ENCODE data around the gene SMPD1.

Gene SMPD1

DNA sequence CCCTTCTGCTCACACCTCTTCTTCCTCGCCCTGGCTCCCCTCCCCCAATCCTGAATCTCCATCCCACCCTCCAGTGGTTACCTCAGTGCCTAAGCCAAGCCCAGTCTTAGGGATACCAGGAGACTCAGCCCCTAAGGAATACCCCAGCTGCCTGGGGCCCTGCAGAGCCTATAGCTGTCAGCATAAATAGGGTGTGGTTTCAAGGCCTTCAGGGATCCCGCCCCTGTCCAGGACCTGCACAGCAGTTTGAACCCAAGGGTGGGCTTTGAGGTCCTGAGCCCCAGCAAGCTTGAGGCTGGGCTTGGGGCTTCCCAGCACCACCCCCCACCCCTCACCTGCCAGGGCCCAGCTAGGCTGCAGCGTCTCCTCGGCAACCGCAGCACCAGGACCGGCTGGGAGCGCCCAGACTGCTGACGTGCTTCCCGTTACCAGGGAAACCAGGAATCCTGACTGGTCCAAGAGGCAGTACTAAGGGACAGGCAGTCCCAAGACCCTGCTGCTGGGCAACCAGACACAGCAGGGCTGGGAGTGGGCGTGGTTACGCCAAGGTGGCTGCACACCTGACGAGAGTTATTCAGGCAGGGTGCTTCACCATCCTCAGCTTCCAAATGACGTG lies 14.9 kb downstream of the SMPD1 start:
- TF ChIP-seq, protein P1, sequence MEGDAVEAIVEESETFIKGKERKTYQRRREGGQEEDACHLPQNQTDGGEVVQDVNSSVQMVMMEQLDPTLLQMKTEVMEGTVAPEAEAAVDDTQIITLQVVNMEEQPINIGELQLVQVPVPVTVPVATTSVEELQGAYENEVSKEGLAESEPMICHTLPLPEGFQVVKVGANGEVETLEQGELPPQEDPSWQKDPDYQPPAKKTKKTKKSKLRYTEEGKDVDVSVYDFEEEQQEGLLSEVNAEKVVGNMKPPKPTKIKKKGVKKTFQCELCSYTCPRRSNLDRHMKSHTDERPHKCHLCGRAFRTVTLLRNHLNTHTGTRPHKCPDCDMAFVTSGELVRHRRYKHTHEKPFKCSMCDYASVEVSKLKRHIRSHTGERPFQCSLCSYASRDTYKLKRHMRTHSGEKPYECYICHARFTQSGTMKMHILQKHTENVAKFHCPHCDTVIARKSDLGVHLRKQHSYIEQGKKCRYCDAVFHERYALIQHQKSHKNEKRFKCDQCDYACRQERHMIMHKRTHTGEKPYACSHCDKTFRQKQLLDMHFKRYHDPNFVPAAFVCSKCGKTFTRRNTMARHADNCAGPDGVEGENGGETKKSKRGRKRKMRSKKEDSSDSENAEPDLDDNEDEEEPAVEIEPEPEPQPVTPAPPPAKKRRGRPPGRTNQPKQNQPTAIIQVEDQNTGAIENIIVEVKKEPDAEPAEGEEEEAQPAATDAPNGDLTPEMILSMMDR (IDR thresholded peaks at IDR 0.05), result no peak
- TF ChIP-seq ZFX (IDR thresholded peaks at IDR 0.05; ENCODE audit: borderline replicate concordance), result no peak
- H3K27ac ChIP-seq, result no peak overlapping the region

DNA sequence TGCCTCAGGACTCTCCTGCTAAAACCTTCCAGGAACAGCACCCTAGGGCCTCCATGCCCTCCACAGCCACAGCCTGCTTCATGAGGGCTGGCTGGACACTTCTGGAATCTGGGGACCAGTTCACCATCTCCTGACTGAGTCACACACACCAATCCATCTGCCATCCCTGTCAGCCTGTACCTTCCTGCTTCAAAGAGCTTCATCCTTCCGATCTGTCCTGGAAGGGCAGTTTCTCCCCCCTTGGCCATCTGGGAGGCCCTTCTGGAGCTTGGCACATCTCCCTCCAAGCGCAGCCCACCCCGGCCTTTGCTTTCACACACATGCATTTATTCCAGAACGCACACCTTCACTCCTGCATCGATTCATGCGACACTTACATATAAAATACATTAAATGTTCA lies 15.6 kb downstream of the SMPD1 start:
- TF ChIP-seq, protein P1 (IDR thresholded peaks at IDR 0.05), result no peak
- TF ChIP-seq ZFX (IDR thresholded peaks at IDR 0.05; ENCODE audit: borderline replicate concordance), result no peak
- H3K27ac ChIP-seq, result no peak overlapping the region

DNA sequence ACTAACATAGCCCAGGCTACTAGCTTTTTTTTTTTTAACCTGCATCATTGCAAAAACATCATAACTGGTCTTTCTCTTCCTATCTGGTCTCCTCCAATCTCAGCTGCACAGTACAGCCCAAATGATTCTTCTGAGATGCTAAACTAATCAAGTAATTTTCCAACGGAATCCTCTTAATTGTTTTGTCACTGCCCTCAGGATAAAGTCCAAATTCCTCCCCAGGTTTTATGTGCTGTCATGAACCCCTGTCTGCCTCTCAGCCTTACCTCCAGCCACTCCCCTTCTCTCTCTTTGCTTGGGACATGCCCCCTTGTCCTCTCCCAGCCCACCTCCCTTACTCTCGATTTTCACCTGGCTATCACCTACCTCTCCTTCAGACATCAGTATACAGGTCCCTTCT lies 16.1 kb downstream of the SMPD1 start:
- no peak for TF ChIP-seq ZFX (IDR thresholded peaks at IDR 0.05; ENCODE audit: borderline replicate concordance)
- TF ChIP-seq, protein P1 (IDR thresholded peaks at IDR 0.05), result no peak
- H3K27ac ChIP-seq, result no peak overlapping the region

DNA sequence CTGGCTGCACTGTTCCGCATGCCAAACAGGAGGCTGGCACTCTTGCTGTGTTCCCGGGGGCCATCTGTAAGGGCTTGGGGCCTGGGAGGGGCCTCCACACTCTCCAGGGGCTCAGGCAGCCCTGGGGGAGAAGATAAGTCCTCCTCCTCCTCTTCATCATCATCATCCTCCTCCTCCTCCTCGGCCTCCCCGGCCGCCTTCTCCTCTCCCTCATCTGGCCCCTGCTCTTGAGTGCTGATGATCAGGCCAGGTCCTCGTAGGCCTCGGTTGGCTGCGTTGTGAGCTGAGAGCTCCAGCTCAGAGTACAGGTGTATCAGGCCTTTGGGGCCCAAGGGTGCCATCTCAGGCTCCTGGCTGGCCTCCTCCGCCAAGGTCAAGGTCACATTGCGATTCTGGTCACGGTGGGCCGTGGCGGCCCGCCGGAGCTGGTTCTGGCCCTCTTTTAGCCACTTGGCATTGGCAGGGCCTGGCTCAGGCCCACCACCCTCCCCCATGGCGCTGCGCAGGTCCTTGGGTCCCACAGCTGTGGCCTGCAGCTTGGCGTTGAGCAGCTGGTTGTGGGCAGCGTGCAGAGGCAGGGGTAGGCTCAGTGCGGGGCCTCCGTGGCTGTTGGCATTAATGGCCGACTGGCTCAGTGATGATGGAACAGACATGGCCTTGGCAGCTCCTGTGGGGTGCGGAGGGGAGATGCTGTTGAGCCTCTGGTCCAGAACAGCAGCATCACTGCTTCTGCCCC lies 20.6 kb downstream of the SMPD1 start:
- no peak overlapping the region for H3K27ac ChIP-seq
- no peak for TF ChIP-seq ZFX (IDR thresholded peaks at IDR 0.05; ENCODE audit: borderline replicate concordance)
- TF ChIP-seq, protein P1 (IDR thresholded peaks at IDR 0.05), result no peak

DNA sequence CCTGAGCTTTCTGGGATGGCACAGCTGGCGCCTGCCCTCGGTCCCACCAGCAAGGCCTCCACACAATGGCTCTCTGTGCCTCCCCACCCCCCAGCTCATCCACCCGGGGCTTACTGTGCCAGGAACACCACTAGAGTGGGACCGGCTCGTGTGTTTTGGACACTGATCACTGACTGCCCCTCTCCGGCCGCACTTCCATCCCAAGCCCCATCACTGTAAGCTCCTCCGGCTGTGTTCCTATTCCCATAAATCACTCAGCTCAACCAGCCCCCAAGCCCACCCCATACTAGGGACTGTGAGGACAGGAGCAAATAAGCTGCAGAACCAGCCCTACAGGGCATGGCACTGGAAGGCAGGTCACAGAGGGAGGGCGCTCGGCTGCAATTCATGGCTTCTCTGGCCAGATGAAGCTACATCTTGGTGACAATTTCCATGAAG lies 21.3 kb downstream of the SMPD1 start:
- TF ChIP-seq ZFX (IDR thresholded peaks at IDR 0.05; ENCODE audit: borderline replicate concordance), result no peak
- TF ChIP-seq, protein P1 (IDR thresholded peaks at IDR 0.05), result no peak
- H3K27ac ChIP-seq, result no peak overlapping the region

DNA sequence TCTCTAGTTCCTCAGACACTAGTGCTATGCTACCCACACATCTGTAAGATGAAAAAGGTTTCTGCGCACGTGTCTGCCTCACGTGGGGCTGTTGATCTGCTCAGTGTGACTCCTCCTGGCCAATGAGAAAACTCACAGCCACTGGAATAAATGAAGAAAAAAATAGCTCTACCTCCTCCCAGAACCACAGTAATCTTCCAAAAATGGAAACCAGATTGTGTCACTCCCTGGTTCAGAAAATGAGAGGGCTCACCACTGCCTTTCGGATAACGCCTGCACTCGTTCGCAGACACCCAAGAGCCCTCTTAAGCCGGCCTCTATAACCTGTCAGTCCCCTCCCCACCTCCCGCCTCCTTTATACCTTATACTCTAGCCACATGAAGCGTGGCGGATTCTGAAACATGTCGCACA lies 23.5 kb downstream of the SMPD1 start:
- H3K27ac ChIP-seq, result no peak overlapping the region
- TF ChIP-seq, protein P1 (IDR thresholded peaks at IDR 0.05), result no peak
- TF ChIP-seq ZFX (IDR thresholded peaks at IDR 0.05; ENCODE audit: borderline replicate concordance), result no peak

DNA sequence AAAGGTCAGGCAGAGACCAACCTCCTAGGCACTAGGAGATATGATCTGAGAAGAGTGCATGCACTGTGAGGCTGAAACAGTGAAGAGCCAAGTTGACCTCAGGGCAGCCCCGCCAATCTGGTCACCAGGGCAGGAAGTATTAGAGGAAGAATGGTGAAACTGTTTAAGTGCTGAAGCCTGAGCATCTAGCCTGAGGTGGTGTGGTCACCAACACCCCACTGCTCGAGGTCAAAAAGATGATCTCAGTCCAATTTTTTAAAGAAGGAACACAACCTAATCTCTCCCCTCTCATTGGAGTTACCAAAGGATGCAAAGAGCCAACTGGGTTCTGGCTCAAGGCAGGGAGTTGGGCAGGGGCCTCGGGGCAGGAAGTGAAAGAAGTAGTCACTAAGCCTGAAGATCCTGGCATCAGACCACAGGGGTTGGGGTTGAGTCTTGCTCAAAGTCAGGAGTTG lies 24.6 kb downstream of the SMPD1 start:
- no peak overlapping the region for H3K27ac ChIP-seq

More for the DNA sequence above, 24.6 kb downstream of the SMPD1 start:
- TF ChIP-seq, protein P1 (IDR thresholded peaks at IDR 0.05), result no peak
- TF ChIP-seq ZFX (IDR thresholded peaks at IDR 0.05; ENCODE audit: borderline replicate concordance), result no peak
